K562 (cell line): ENCODE results near the gene DHPS. TPM values are rescaled to one million over a fixed set of nuclear protein-coding genes. Genes with fewer than 3 reads are reported as not detected.
A peak's percentile ranks its signal among the peaks of the same experiment; 100 is the strongest.

Experiments used
- ARID3A ChIP-seq: IDR thresholded peaks from 2 replicates; pipeline ENCODE4 v1.6.1; 2012; ENCODE audit warnings: low read depth, low read length, improper control_type of control experiment, borderline replicate concordance
- ATF3 ChIP-seq, 2 experiments: fragments of 450-650 bp in 1 of 2; sonication (generic) in 1 of 2; formaldehyde crosslinking in 1 of 2; IDR thresholded peaks in 1 of 2; conservative IDR thresholded peaks in 1 of 2; 2 replicates each; pipeline versions ENCODE4 v1.6.1 to v1.8.1; 2016 to 2023; ENCODE audit warnings: mild to moderate bottlenecking in 2 of 2, moderate library complexity in 2 of 2, inconsistent platforms in 1 of 2, missing genetic modification reagents in 1 of 2
- CHD1 ChIP-seq: fragments of 200-600 bp; sonication (generic); IDR thresholded peaks from one replicate; pipeline ENCODE4 v1.6.1; 2012; ENCODE audit warnings: mild to moderate bottlenecking, moderate library complexity, low read length, inconsistent platforms
- DLX4 ChIP-seq: fragments of 250-450 bp; sonication (Bioruptor Pico); IDR thresholded peaks from 2 replicates; pipeline ENCODE4 v1.6.1; 2021; ENCODE audit warnings: mild to moderate bottlenecking
- EGR1 ChIP-seq: fragments of 450-650 bp; conservative IDR thresholded peaks from 2 replicates; pipeline ENCODE4 v1.6.1; 2017; ENCODE audit warnings: mild to moderate bottlenecking
- EZH2 ChIP-seq: IDR thresholded peaks from 2 replicates; pipeline ENCODE4 v1.6.1; 2012; ENCODE audit warnings: low read depth, mild to moderate bottlenecking, inconsistent platforms, low read length, borderline replicate concordance
- FOXK1 ChIP-seq: sonication (generic); formaldehyde crosslinking; IDR thresholded peaks from 2 replicates; pipeline ENCODE4 v1.8.0; 2022; ENCODE audit warnings: missing genetic modification reagents, mild to moderate bottlenecking, borderline replicate concordance
- HDAC1 ChIP-seq, 2 experiments: fragments of 450-650 bp; IDR thresholded peaks; 2 replicates each; pipeline ENCODE4 v1.6.1; 2016 to 2017; ENCODE audit warnings: inconsistent platforms in 1 of 2, mild to moderate bottlenecking in 1 of 2, moderate library complexity in 1 of 2
- ILF3 ChIP-seq: fragments of 450-650 bp; IDR thresholded peaks from 2 replicates; pipeline ENCODE4 v1.6.1; 2018; ENCODE audit warnings: antibody characterized with exemption, mild to moderate bottlenecking, moderate library complexity, borderline replicate concordance
- MAFF ChIP-seq: IDR thresholded peaks from 2 replicates; pipeline ENCODE4 v1.6.1; 2012; ENCODE audit warnings: low read length, improper control_type of control experiment
- NR1H2 ChIP-seq: sonication (generic); formaldehyde crosslinking; IDR thresholded peaks from 2 replicates; pipeline ENCODE4 v1.4.0; 2020; ENCODE audit warnings: mild to moderate bottlenecking, missing genetic modification reagents
- OTX1 ChIP-seq: fragments of 450-650 bp; formaldehyde crosslinking; IDR thresholded peaks from 2 replicates; pipeline ENCODE4 v1.4.0; 2022; ENCODE audit warnings: mild to moderate bottlenecking
- RAD21 ChIP-seq, 2 experiments: fragments of 250-450 bp in 1 of 2; fragments of 450-650 bp in 1 of 2; sonication (Bioruptor Pico) in 1 of 2; formaldehyde crosslinking in 1 of 2; IDR thresholded peaks in 1 of 2; conservative IDR thresholded peaks in 1 of 2; 2 replicates each; pipeline versions ENCODE4 v1.4.0 to v1.8.0; 2020 to 2022; ENCODE audit warnings: mild to moderate bottlenecking in 2 of 2, moderate library complexity in 1 of 2
- RBM39 ChIP-seq: fragments of 200-400 bp; formaldehyde crosslinking; optimal IDR thresholded peaks from 2 replicates; pipeline ENCODE3; 2018; ENCODE audit warnings: low read depth, low read length
- RFX7 ChIP-seq: fragments of 250-450 bp; sonication (Bioruptor Pico); IDR thresholded peaks from 2 replicates; pipeline ENCODE4 v1.5.1; 2021; ENCODE audit warnings: mild to moderate bottlenecking
- TBP ChIP-seq: optimal IDR thresholded peaks from 2 replicates; pipeline ENCODE3; 2011; ENCODE audit warnings: low read depth, low read length, improper control_type of control experiment
- ZBTB33 ChIP-seq: sonication (generic); formaldehyde crosslinking; IDR thresholded peaks from 2 replicates; pipeline ENCODE4 v1.8.1; 2023; ENCODE audit warnings: mild to moderate bottlenecking, missing genetic modification reagents
- ZEB2 ChIP-seq: fragments of 450-650 bp; IDR thresholded peaks from 2 replicates; pipeline ENCODE4 v1.6.1; 2016
- ZNF655 ChIP-seq: fragments of 250-450 bp; sonication (Bioruptor Pico); IDR thresholded peaks from 2 replicates; pipeline ENCODE4 v1.5.0; 2021
- ZNF695 ChIP-seq: fragments of 450-650 bp; formaldehyde crosslinking; IDR thresholded peaks from 2 replicates; pipeline ENCODE4 v1.4.0; 2020; ENCODE audit warnings: mild to moderate bottlenecking, moderate library complexity
- ZNF778 ChIP-seq: fragments of 450-650 bp; formaldehyde crosslinking; IDR thresholded peaks from 2 replicates; pipeline ENCODE4 v1.4.0; 2020; ENCODE audit warnings: mild to moderate bottlenecking, moderate library complexity
- polyA plus RNA-seq, 8 experiments: library from polyadenylated mRNA; depleted of rRNA in 4 of 8; stranded (reverse) in 5 of 8; unstranded in 3 of 8; fragments of >200 nt; fragmentation: Nextera tagmentation in 2 of 8; fragmentation: Illumina TruSeq in 1 of 8; extraction: Ambion mirVana in 2 of 8; extraction: Trizol in 1 of 8; gene quantifications; 2 replicates each; pipeline versions ENCODE4 v1.2.1 to v1.2.3, GENCODE V29; 2011 to 2014; ENCODE audit warnings: inconsistent platforms in 1 of 8, missing spikeins in 1 of 8
- total RNA-seq, 7 experiments: library from RNA; depleted of rRNA in 6 of 7; stranded (reverse); fragments of >200 nt in 6 of 7; fragmentation: Illumina TruSeq in 2 of 7; extraction: Trizol in 2 of 7; gene quantifications; 2 replicates each; pipeline versions ENCODE4 v1.2.1 to v1.2.3, GENCODE V29; 2011 to 2021; ENCODE audit warnings: low replicate concordance in 1 of 7

Gene DHPS
- total and polyA plus RNA-seq, 9 of the 15 experiments (the other 6 are each of a cell fraction or from before 2014, with no cell fraction given), result 47.1 to 110 (median 79.9) TPM

- TF ChIP-seq ZBTB33 (CRISPR knock-in tag) (peak; percentile 97), EZH2 (no peak), CHD1 (no peak), ZEB2 (no peak), ILF3 (no peak), RFX7 (CRISPR knock-in tag) (no peak), EGR1 (no peak), ARID3A (no peak), ZNF778 (no peak), RAD21 (CRISPR knock-in tag; conservative IDR thresholded peaks at IDR 0.05 in 1 of 2, IDR thresholded peaks at IDR 0.05 in 1 of 2) (peak in 1 of 2 experiments; percentile 61; a peak in 2 of 4 replicates), ATF3 (IDR thresholded peaks at IDR 0.05) (no peak), ATF3 (CRISPR knock-in tag; conservative IDR thresholded peaks at IDR 0.05) (no peak), FOXK1 (CRISPR knock-in tag) (0 out of 2 replicates have a peak, but pooled peaks have one; percentile 38), ZNF655 (CRISPR knock-in tag) (no peak), ZNF695 (CRISPR knock-in tag) (no peak), TBP (peak; percentile 99), MAFF (no peak), OTX1 (CRISPR knock-in tag) (no peak), RBM39 (no peak), HDAC1 (IDR thresholded peaks at IDR 0.05) (peak in 1 of 2 experiments; percentile 40; a peak in 1 of 4 replicates), DLX4 (no peak), NR1H2 (CRISPR knock-in tag) (no peak)
Observed at GRCh38 chr19:12639901-12640613, 41.6 kb downstream of the DHPS start (continued).
